NCI-H1417 treated with DMSO at 0.1 percent for 48 hours (cell line): ENCODE measurements around the gene PRPF19.

Experiments used
- DNase-seq: peaks from one replicate; lab custom pipeline; 2025; lab: John Stamatoyannopoulos, UW

The PRPF19 gene

DNA sequence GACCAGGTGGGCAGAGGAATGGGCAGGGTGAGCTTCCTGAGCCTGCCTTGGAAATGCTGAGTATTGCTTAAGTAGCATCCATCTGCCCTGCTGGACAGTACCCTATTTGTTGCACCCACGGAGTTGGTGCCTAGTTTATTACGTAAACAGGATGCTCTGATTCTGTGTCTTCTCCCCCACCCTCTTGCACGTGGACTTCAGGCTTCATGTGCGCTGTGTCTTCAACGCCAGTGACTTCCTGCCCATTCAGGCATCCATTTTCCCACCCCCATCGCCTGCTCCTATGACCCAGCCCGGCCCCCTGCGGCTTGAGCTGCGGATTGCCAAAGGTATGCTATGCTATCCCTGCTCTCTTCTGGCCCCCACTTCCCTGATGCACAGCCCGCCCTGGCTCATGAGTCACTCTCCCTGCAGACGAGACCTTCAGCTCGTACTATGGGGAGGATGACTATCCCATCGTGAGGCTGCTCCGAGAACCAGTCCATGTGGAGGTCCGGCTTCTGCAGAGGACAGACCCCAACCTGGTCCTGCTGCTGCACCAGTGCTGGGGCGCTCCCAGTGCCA lies 33.3 kb downstream of the PRPF19 start:
- no peak for DNase-seq

DNA sequence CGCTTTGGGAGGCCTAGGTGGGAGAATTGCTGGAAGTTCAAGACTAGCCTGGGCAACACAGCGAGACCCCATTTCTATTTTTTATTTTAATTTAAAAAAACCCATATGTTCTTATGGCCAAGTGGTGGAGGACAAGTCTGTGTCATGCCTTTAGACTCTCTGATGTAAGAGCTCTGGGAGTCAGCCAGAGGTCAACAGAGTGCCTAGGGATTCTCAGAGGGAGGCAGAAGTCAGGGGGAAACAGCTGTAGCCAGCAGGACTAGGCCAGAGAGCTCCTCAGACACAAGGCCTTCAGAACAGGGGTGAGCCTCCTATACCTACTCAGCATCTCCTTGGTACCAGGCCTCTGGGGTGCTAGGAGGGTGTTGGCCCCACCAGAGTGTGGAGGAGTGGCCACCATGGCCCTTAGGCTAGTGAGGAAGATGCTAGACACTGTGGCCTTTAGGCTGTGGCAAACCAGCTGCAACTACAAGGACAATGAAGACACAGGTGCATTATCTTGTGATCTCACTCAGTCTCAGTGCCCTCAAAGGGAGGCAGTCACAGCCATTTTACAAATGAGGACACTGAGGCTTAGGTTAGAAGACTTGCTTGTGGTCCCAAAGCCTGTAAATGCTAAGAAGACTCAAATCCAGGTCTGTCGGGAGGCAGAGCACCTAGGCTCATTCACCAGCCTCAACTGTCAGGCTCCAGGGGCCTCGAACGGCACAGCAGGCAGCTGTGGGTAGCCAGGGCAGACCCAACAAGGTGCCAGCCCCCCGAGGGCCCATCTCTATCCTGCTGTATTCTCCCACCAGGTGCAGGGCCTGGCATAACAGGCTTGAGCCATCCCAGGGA lies 34.0 kb downstream of the PRPF19 start:
- DNase-seq = no peak

DNA sequence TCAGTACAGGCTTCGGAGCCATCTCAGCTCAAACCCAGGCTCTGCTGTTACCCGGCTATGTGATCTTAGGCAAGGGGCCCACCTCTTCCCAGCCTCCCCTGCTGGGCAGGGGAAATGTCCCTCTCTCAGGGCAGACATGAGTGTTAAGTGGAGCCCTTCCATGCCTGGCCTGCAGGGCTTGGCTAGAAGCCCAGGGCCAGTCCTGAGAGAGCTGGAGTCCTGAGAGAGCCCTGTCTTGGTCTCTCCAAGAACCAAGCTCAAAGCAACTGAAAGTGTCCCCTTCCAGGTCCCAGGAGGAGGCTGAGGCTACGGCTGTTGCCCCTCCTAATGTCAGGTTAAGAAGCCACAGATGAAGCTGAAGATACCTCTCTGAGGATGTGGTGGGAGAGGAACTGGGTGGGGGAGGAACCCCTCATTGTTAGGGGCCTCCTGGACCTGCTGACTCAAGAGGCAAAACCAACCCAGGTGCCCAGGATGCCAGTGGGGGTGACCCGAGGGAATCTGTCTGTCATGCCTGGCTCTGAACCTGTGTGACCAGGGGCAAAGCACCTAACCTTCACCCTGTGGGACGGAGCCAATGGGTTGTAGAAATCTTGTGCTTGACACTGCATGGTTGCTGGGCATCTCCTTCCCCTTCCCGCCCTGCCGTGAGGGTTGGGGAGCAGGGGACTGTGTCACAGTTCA lies 34.9 kb downstream of the PRPF19 start:
- DNase-seq = no peak

DNA sequence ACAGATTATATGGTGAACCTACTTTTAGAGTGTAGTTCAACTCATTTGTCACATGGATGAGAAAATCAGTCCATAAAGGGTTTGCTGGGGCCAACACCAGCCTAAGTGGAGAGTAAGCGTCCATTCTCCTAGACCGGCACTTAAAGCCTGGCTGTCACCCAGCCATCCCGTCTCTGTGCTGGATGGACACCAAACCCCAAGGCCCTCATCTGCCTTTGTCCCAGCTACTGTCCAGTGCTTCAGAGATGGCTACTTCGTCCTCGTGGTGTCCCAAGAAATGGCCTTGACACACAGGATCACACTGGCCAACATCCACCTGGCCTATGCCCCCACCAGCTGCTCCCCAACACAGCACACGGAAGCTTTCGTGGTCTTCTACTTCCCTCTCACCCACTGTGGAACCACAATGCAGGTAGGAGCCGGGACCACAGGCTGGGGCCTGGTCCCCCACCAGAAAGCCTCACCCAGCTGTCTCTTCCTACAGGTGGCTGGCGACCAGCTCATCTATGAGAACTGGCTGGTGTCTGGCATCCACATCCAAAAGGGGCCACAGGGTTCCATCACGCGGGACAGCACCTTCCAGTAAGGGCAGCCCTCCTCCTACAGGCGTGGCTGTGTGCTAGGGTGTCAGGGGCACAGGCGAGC lies 35.5 kb downstream of the PRPF19 start:
- DNase-seq = no peak

DNA sequence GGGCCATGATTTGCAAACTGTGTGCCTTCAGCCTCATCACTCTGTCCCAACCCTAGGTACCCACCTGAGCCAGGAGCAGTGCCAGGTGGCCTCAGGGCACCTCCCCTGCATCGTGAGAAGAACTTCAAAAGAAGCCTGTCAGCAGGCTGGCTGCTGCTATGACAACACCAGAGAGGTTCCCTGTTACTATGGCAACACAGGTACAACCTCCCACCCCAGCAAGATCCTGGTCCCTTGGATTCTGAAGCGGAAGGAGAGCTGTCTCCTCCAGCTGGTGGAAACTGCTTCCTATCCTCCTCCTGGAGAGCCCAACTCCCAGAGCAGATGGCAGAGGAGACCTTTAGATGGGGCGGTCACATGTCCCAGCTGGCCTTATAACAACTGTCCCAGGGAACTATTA lies 36.1 kb downstream of the PRPF19 start:
- peak; percentile 50 for DNase-seq

DNA sequence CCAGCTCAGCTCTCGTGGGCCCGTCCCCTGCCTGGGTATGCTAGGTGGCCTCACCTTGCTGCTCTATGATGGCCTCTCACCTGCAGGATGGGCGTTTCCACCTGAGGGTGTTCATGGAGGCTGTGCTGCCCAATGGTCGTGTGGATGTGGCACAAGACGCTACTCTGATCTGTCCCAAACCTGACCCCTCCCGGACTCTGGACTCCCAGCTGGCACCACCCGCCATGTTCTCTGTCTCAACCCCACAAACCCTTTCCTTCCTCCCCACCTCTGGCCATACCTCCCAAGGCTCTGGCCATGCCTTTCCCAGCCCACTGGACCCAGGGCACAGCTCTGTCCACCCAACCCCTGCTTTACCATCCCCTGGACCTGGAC lies 36.9 kb downstream of the PRPF19 start:
- no peak for DNase-seq

DNA sequence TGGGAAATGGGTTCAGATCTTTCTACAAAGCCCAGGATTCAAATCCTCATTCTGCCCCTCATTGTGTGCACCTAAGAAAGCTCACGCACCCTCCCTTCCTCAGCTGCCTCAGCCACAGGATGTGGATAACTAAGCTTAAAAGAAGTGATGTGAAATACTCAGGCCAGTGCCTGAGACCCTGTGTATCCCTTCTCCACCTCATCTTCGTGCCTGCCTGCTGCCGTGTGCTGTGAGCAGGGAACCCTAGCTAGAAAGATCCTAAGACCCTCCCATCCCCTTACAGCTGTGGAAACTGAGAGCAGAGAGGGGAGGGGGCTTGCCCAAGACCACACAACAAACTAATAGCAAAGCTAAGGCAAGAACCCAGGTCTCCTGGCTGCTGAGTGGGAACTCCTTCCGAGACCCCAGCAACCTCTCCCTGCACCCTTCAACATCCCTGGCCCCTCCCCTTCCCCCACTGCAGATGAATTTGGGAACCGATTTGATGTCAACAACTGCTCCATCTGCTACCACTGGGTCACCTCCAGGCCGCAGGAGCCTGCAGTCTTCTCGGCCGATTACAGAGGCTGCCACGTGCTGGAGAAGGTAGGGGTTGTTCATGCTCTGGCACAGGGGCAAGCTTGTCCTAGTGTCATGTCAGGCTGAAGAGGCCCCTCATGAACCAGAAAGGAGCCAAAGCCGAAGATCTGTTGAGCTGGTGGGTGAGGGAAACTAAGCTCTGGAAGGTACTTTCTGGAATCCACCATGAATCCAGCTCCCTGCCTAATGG lies 37.5 kb downstream of the PRPF19 start:
- DNase-seq = no peak

DNA sequence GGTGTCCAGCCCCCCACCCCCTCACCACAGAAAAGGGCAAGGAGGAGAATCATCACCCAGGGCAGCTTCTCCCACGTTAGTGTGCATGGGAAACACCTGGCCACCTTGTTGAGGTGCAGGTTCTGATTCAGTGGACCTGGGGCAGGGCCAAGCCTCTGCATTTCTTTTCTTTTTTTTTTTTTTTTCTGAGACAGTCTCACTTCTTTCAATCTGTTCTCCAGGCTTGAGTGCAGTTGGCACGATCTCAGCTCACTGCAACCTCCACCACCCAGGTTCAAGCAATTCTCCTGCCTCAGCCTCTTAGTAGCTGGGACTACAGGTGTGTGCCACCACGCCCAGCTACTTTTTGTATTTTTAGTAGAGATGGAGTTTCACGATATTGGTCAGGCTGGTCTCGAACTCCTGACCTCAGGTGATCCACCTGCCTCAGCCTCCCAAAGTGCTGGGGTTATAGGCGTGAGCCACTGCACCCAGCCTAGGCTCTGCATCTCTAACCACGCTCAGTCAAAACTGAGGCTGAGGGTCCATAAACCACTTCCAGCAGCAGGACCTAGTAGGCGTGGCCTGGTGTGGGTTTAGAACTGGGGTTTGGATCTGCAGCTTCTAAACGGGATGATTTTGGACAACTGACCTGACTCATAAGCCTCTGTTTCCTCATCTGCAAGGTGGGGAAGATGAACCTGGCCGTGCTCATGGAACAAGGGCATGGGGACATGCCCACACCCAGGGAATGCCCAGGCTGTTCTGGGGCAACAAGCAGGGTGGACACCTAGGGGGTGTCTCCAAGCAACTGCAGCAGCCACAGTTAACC lies 38.3 kb downstream of the PRPF19 start:
- no peak for DNase-seq

DNA sequence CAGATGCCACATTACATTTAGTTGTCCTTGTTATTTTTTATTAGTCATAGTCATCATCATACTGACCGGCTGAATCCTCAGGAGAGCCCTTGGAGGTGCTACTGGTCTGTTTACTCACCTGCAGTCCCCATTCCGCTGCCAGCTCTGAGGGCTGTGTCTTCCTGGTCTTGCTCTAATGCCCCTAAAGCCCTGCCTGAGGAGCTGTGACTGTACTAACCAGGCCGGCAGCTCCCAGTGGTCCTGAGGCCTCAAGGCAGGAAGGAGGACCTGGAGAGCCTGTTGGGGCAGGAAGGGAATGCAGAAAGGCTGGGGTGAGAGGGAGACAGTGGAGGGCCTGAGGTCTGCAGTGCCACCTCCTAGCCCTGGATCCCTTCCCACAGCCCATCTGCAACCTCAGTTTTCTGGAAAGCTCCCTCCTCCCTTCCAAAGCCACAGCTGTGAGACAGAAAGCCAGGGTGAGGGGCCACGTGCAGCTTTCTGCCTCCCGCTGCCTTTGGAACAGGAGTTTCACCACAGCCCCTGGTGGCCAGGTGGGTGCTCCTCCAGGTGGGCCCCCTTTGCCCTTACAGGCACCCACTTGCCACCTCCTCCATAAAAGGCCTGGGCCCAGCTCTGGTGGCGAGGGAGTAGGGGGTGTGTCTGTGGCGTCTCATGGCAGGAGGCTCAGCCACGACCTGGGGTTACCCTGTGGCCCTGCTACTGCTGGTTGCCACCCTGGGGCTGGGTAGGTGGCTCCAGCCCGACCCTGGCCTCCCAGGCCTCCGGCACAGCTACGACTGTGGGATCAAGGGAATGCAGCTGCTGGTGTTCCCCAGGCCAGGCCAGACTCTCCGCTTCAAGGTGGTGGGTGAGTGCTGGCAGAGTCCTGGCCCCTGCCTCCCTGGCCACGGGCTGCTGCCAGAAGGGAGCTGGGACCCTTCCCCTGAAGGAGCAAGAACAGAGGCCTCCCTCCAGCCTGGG lies 39.2 kb downstream of the PRPF19 start, which contains the start of gene ZP1:
ZP1 (plus strand) TSS at position 632 of the 960 bp plus-strand sequence; CDS start at position 652, 20 bp downstream.
- DNase-seq = peak; percentile 18

DNA sequence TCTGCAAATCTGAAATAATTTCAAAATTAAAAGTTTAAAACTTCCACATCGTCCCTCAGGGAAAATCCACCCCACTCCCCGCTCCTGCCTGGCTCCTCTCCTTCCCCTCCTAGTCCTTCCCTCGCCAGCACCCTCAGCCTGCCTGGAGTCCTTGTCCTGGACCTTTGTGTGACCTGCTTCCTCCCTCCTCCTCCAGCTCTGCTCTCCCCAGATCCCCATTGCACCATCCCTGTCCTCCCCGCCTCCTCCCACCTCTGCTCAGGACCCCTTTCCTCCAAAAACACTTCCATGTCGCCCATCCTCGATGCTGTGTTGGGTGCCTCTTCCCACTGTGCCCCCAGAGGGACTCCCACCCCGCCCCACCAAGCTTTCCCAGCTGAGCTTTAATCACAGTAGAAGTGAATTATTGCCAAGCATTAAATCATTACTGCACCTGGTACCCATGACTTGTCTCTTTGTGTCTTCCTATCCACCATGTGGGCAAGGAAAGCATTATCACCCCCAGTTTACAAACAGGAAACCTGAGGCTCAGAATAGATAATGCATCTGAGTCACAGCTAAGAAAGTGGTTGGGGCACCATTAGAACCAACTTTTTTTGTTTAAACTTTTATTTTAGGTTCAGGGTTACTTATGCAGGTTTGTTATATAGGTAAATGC lies 41.4 kb downstream of the PRPF19 start:
- no peak for DNase-seq

DNA sequence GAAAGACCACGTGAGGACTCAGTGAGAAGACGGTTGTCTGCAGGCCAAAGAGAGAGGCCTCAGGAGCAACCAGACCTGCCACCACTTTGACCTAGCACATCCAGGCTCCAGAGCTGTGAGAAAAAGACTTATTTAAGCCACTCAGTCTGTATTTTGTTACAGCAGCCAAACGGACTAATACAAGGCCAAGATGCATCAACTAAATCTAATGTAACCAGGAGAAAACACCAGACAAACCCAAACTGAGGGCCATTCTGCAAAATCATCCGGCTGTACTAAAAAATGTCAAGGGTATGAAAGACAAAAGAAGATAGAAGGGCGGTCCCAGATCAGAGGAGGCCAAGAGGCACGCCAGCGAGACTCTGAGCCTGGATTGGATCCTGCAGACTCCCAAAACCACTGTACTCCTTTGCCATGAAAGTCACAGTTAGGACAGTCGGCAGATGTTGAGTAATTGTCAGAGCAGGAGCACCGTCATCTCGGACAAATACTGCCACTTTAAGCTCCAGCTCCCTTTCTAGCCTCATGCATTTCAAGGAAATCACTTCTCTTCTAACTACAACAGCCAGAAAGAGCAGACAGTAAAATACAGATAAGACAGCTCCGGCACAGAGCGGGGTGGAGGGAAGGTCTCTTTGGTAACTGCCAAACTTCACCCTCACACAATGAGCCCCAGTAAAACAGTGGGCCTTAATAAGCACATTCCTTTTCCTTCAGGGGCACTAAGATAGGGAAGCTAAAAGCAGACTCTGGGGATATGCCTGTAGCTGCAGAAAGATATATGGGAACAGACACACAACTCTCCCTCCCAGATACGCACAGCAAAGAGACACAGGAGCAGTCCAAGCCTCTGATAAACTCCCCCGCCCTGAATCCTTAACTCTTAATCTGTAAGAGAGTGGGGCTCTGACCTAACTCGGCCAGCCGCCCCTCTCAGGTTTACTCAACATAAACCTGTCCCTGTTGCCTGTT lies 42.5 kb downstream of the PRPF19 start:
- DNase-seq = no peak

DNA sequence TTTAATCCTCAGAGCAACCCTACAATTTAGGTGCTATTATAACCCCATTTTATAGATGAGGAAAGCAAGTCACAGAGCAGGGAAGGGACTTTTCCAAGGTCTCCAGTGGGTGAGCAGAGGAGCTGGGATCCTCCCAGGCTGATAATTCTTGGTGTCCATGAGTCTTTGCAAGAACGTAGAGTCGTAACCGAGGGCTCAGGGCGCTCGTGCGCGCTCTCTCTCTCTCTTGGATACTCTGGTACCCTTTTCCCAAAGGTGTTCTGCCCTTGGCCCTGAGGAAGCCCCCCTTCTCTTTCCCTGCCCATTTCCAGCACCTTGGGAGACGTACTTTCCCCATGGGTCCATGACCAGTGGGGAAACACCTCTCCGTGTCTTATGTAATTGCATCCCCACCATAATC lies 44.2 kb downstream of the PRPF19 start:
- DNase-seq = no peak

DNA sequence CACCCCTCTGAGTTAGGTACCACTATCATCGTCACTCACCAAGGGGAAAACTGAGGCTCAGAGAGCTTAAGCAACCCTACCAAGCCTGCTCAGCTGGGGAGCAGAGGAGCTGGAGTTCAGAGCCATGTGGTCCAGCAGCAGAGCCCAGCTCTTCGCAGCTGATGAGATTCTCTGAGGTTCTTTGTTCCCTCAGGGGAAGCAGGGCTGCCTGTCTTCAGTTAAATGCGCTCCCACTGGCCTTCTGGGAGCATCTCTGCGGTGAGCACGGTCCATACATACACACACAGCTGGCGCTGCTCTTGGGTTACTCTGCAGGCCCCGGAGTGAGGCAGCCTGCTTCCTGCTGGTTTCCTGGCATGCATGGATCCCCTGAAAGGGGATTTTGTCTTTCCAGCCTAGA lies 45.4 kb downstream of the PRPF19 start:
- no peak for DNase-seq

DNA sequence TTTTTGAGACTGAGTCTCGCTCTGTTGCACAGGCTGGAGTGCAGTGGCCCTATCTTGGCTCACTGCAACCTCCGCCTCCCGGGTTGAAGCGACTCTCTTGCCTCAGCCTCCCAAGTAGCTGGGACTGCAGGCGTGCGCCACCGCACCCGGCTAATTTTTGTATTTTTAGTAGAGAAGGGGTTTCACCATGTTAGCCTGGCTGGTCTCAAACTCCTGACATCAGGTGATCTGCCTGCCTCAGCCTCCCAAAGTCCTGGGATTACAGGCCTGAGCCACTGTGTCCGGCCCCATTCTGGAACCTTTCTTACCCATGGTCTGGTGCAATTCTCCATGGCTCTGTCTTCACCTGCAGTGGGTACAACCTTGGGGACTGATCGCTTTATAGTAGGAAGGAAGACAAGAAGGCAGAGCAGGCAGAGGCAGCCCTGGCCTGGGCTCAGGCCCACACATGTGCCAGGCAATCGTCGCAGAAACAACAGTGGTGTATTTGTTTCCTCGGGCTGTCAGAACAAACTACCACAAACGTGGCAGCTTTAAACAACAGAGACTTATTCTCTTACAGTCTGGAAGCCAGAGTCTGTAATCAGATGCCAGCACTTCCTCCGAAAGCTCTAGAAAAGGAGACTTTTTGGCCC lies 46.7 kb downstream of the PRPF19 start:
- no peak for DNase-seq

DNA sequence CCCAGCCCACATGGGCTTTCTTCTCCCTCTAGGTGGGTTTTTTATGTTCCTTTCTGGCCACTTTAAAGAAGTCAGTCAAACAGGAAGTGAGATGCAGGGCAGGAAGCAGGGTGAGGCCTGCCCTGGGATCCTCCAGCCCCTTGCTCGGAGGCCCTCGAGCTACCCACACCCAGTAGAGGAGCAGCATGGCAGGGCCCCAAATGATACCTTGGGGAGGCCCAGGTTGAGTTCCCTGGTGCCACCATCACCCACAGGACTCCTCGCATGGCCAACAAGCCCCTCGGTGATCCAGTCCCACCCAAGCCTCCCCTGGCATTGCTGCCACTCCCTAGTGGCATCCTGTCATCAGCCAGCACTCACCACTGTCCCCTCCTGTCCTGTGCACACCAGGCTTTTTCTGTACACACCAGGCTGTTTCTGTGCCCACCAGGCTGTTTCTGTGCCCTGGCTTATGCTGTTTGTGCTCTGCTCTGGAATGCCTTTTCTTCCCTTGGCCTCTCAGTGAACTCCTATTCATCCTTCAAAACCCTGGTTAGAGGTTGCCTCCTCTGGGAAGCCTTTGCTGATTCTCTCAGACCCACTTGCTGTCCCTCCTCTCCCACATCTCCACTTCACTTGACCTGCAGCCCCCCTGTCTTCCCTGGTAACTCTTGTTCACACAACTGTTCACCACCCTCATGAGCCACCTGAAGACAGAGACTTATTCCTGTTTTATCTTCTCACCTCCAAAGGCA lies 47.5 kb downstream of the PRPF19 start:
- DNase-seq = no peak

DNA sequence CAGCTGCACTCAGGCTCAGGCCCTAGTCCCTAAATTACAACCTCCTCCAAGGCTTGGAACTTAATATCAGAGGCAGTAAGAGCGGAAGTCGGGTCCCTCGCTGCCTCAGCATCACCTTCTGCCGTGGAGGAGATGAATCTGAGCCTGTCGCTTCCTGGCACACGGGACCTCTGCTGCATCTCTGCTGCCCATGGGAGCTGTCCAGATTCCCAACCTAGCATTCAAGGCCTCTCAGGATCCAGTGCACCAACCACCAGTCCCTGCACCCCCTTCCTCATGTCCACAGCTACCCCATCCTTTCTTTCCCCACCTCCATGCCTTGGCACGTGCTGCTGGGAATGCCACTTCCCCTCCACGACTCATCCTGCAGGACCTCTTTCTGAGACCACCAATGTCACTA lies 48.1 kb downstream of the PRPF19 start:
- DNase-seq = no peak
